CD4-positive, alpha-beta T cell treated with Interleukin-6 at 100 ng/mL for 8 hours (primary cell): ENCODE data around the gene FMN2.

Source experiments
- DNase-seq: peaks from one replicate; pipeline ENCODE4 v3.0.0-alpha.2; 2020; ENCODE audit warnings: mixed read lengths, low spot score

Gene FMN2

GRCh38 chr1:240198376-240198775 is 106.7 kb downstream of the FMN2 start:
- DNase-seq: no peak

GRCh38 chr1:240199758-240200645 is 108.3 kb downstream of the FMN2 start:
- no peak for DNase-seq

- DNase-seq: no peak
Measured at GRCh38 chr1:240201931-240202330, 110.2 kb downstream of the FMN2 start.

- no peak for DNase-seq
Measured at GRCh38 chr1:240207073-240207709, 115.5 kb downstream of the FMN2 start.

GRCh38 chr1:240210026-240210425 is 118.3 kb downstream of the FMN2 start:
- no peak for DNase-seq

GRCh38 chr1:240212556-240212955 is 120.9 kb downstream of the FMN2 start:
- DNase-seq: no peak

- DNase-seq: no peak
Measured at GRCh38 chr1:240217403-240217802, 125.7 kb downstream of the FMN2 start.

- no peak for DNase-seq
Measured at GRCh38 chr1:240219104-240219503, 127.4 kb downstream of the FMN2 start.

GRCh38 chr1:240226102-240226501 is 134.4 kb downstream of the FMN2 start:
- DNase-seq: no peak

- DNase-seq: no peak
Measured at GRCh38 chr1:240230816-240231215, 139.1 kb downstream of the FMN2 start.

- no peak for DNase-seq
Measured at GRCh38 chr1:240232530-240232929, 140.8 kb downstream of the FMN2 start.

- DNase-seq: no peak
Measured at GRCh38 chr1:240234485-240235210, 143.0 kb downstream of the FMN2 start.

GRCh38 chr1:240235521-240236288 is 144.0 kb downstream of the FMN2 start:
- DNase-seq: no peak

GRCh38 chr1:240237305-240237721 is 145.6 kb downstream of the FMN2 start:
- no peak for DNase-seq

GRCh38 chr1:240239309-240239708 is 147.6 kb downstream of the FMN2 start:
- no peak for DNase-seq

- DNase-seq: no peak
Measured at GRCh38 chr1:240241278-240241677, 149.6 kb downstream of the FMN2 start.

- no peak for DNase-seq
Measured at GRCh38 chr1:240242601-240243144, 151.0 kb downstream of the FMN2 start.

- no peak for DNase-seq
Measured at GRCh38 chr1:240244968-240245628, 153.4 kb downstream of the FMN2 start.

GRCh38 chr1:240245629-240246020 is 153.9 kb downstream of the FMN2 start:
- no peak for DNase-seq

- no peak for DNase-seq
Measured at GRCh38 chr1:240247899-240248298, 156.2 kb downstream of the FMN2 start.

- DNase-seq: no peak
Measured at GRCh38 chr1:240254006-240254405, 162.3 kb downstream of the FMN2 start.
